ENCODE measurements around the gene CLIC4. TPM values are rescaled to one million over a fixed set of nuclear protein-coding genes. Genes with fewer than 3 reads are reported as not detected.
"Not testable (repeated sequence)": the region's sequence is repeated elsewhere in the genome, so short reads cannot be mapped to it uniquely, and the experiment has no call there.

The CLIC4 gene
- total RNA-seq, 4 donors from 2014 or later, result 205 to 309 (median 292) TPM

DNA sequence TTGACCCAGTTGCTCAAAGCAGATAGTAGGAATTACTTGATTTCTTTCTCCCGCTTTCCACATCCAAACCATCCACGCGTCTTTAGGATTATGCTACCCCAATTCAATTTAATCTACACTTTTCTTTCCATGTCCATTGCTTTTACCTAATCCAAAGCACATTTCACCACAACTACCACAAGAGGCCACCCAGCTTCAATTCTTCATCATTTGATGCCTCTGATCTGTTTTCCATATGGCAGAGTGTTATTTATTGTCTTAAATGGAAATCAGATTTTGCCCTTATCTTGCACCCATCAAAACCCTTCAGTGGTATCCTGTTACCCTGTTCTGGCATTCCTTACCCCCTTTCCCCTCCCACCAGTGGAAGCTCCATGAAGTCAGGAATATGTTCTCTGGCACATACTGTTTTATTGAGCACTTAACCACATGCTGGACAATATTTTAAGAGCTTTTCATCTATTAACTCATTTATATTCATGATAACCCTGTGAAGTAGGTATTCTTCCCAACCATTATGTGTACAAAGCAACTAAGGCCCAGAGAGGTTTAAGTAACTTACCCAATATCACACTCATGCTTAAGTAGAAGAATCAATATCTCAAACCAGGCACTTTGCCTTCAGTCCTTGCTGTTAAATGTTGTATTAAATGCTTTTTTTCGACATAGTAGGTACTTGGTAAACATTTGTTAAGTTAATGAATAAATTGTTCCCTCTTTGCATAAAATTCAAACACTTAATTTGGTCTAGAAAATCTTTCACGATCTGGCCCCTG lies 34.6 kb downstream of the CLIC4 start:
- DNase-seq (ENCODE audit: low spot score) (no peak), ATAC-seq (ENCODE audit: low FRiP score) (no peak)
- TF ChIP-seq, protein P1, sequence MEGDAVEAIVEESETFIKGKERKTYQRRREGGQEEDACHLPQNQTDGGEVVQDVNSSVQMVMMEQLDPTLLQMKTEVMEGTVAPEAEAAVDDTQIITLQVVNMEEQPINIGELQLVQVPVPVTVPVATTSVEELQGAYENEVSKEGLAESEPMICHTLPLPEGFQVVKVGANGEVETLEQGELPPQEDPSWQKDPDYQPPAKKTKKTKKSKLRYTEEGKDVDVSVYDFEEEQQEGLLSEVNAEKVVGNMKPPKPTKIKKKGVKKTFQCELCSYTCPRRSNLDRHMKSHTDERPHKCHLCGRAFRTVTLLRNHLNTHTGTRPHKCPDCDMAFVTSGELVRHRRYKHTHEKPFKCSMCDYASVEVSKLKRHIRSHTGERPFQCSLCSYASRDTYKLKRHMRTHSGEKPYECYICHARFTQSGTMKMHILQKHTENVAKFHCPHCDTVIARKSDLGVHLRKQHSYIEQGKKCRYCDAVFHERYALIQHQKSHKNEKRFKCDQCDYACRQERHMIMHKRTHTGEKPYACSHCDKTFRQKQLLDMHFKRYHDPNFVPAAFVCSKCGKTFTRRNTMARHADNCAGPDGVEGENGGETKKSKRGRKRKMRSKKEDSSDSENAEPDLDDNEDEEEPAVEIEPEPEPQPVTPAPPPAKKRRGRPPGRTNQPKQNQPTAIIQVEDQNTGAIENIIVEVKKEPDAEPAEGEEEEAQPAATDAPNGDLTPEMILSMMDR (IDR thresholded peaks at IDR 0.05), result no peak

DNA sequence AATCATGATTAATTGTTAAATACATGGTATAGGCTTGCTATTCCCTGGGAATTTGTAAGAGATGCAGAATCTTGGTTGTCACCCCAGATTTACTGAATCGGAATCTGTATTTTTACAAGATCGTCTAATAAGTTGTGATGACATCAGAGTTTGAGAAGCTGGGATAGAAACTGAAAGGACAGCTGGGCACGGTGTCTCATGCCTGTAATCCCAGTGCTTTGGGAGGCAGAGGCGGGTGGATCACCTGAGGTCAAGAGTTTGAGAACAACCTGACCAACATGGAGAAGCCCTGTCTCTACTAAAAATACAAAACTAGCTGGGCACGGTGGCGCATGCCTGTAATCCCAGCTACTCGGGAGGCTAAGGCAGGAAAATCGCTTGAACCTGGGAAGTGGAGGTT lies 35.4 kb downstream of the CLIC4 start:
- ATAC-seq (ENCODE audit: low FRiP score); DNase-seq (ENCODE audit: low spot score): not testable (repeated sequence)

DNA sequence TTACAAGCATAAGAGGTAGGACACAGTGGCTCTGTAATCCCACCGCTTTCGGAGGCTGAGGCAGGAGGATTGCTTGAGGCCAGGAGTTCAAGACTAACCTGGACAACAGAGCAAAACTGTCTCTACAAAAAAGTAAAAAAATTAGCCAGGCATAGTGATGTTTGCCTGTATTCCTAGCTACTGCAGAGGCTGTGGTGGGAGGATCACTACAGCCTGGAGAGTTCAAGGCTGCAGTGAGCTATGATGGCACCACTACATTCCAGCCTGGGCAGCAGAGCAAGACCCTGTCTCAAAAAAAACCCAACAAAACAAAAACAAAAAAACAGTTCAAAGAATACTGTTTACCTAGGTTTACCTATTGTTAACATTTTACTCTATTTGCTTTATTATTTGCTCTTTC lies 37.4 kb downstream of the CLIC4 start:
- TF ChIP-seq, protein P1 (IDR thresholded peaks at IDR 0.05), result no peak
- no peak for ATAC-seq (ENCODE audit: low FRiP score)
- DNase-seq (ENCODE audit: low spot score), result no peak

DNA sequence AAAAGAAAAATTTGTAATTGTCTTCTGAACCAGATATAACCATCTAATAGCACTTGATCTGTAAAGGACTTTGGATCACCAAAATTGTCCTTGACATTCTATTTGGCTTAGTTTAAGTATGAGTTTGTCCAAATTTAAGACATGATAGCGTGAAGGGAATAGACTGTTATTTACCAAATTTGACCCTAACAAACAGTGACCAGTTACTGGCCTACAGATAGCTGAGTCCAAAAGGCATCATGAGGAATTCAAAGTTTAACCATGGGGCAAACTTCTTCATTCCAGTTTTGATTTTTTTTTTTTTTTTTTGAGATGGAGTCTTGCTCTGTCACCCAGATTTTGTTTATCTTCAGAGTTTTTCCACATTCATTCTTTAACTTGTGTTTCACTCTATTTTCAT lies 38.5 kb downstream of the CLIC4 start:
- DNase-seq (ENCODE audit: low spot score), result no peak
- TF ChIP-seq, protein P1 (IDR thresholded peaks at IDR 0.05), result no peak
- ATAC-seq (ENCODE audit: low FRiP score), result no peak

DNA sequence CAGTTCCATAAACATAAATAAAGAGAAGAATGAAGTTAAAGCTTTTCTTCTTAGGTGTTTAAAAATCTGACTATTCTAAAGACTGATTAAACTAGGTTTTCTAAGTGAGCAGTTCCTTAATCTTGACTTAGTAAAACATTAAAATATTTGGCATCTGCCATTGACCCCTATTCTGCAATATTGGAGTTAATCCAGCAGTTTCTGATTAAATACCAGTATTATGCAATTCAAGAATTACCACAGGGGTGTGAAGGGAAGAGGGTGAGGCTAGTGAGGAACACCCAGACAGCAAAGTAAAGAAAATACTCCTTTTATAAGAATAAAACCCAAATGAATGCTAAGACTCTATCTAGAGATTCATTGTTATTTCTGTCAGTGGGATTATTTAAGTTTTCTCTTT lies 40.9 kb downstream of the CLIC4 start:
- TF ChIP-seq, protein P1 (IDR thresholded peaks at IDR 0.05), result no peak
- DNase-seq (ENCODE audit: low spot score) (no peak), ATAC-seq (ENCODE audit: low FRiP score) (peak; percentile 65)

DNA sequence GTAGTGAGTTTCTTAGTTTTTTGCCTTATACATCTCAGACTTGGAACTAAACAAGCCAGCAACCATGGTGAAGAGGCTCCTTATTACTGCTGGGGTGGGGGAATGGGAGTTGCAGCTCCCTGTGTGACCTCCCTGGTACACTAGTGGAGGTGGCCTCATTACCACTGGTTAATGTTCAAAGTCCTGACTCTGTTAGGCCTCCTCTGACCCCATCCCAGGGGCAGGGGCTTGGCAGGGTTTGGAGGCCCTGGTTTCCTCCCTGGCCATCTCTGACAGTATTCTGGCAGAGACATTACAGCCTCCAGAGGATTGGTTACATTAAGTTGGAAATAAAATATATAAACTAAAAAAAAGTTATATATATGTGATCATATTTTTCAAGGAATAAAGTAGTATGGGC lies 45.2 kb downstream of the CLIC4 start:
- TF ChIP-seq, protein P1 (IDR thresholded peaks at IDR 0.05), result no peak
- ATAC-seq (ENCODE audit: low FRiP score) (no peak), DNase-seq (ENCODE audit: low spot score) (no peak)

DNA sequence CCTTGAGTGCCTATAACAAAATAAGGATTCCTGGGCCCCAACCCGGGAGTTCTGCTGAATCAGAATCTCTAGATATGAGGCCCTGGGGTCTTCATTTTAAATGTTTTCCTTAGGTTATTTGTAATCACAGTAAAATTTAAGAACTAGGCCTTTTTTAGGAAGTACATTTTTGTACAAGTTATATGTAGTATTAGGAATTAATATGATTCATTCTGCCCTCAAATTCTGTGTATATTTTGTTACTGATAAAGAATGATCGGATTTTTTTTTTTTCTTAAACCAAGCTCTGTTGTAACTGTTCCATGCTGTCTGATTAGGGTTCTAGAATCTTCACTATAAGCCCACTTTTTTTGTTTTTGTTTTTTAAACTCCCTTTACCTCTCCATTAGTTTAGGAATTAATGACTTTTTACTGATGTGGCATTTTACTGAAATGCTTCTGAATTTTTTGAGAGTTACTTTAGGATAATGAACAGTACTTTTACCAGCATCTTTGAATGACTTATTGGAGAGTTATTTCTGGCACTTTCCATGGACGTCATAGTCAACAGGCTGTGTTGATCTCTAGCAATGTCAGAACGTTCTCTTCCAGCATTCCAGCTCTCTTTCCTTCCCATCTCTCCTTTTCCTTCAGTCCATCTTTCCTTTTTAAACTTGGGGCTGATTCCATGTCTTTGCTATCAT lies 48.3 kb downstream of the CLIC4 start:
- TF ChIP-seq, protein P1 (IDR thresholded peaks at IDR 0.05), result no peak
- no peak for ATAC-seq (ENCODE audit: low FRiP score)
- DNase-seq (ENCODE audit: low spot score), result no peak

DNA sequence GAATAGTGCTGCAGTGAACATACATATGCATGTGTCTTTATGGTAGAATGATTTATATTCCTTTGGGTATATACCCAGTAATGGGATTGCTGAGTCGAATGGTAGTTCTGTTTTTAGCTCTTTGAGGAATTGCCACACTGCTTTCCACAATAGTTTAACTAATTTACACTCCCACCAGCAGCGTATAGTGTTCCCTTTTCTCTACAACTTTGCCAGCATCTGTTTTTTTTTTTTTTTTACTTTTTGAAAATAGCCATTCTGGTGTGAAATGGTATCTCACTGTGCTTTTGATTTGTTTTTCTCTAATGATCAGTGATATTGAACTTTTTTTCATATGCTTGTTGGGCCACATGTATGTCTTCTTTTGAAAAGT lies 48.9 kb downstream of the CLIC4 start:
- not testable (repeated sequence) for ATAC-seq (ENCODE audit: low FRiP score); DNase-seq (ENCODE audit: low spot score)
